Activated B cell treated with CpG ODN at 0.5 μM for 24 hours (primary cell): Measurements from ENCODE around the gene TRIM2. TPM values are rescaled to one million over a fixed set of nuclear protein-coding genes. Genes with fewer than 3 reads are reported as not detected.

Experiments
- ATAC-seq: fragments of 200-7000 bp; cut with Tn5 transposase; one replicate; pipeline ENCODE4 v1.10.0; 2021; ENCODE audit warnings: low read depth, mild to moderate bottlenecking, moderate library complexity
- CTCF ChIA-PET: fragments of 350-600 bp; sonication (Branson Sonifier 250); formaldehyde crosslinking; loops from one replicate; lab custom pipeline; 2021; ENCODE audit warnings: antibody characterized with exemption; lab: Charles Lee
- POLR2A ChIA-PET: fragments of 350-600 bp; sonication (Branson Sonifier 250); formaldehyde crosslinking; loops from one replicate; lab custom pipeline; 2021; ENCODE audit warnings: antibody characterized with exemption; lab: Charles Lee
- DNase-seq: peaks from one replicate; pipeline ENCODE4 v3.0.0; 2022
- H3K27ac Mint-ChIP-seq: one replicate; pipeline ENCODE4 v1.8.0; 2020; ENCODE audit warnings: mixed read lengths
- H3K27me3 Mint-ChIP-seq: one replicate; pipeline ENCODE4 v1.8.0; 2021; ENCODE audit warnings: mixed read lengths
- H3K36me3 Mint-ChIP-seq: one replicate; pipeline ENCODE4 v1.8.0; 2021; ENCODE audit warnings: low read depth, mixed read lengths
- H3K4me1 Mint-ChIP-seq: one replicate; pipeline ENCODE4 v1.8.0; 2021; ENCODE audit warnings: mixed read lengths
- H3K4me3 Mint-ChIP-seq: one replicate; pipeline ENCODE4 v1.8.0; 2020; ENCODE audit warnings: mild to moderate bottlenecking, mixed read lengths
- H3K9me3 Mint-ChIP-seq: one replicate; pipeline ENCODE4 v1.8.0; 2020; ENCODE audit warnings: mixed read lengths
- intact Hi-C: fragments of 100-400 bp; cut with micrococcal nuclease; formaldehyde crosslinking; loops from one replicate; pipeline ENCODE4 v1.15.1; 2024
- total RNA-seq: library from RNA; stranded (reverse); gene quantifications from 2 replicates; pipeline ENCODE4 v1.2.3, GENCODE V29; 2022
- TF ChIP-seq, protein P1 (sequence below): fragments of 200-600 bp; IDR thresholded peaks from one replicate; pipeline ENCODE4 v1.8.0; 2022; ENCODE audit warnings: antibody characterized with exemption, mild to moderate bottlenecking

TRIM2 gene
- total RNA-seq, 1 donor from 2014 or later, result 5.1 TPM

DNA sequence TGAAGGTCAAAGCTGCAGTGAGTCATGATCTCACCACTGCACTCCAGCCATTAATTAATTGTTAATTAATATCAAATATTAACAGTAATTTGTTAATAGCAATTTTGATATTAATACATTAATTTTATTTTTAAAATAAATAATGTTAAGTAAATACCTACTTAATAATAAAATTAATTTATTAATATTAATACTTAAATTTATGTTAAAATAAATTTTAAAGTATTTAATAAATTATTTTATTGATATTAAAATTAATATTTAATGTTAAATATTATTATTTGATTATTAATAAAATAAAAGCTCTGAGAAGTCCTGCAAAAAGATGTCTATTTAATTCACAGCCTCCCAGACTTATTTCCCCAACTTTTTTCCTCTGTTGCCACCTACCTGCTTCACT is 25.1 kb upstream of the TRIM2 start:
- peaks cover 5% of the 10 kb centered on the region for H3K27me3 Mint-ChIP-seq
- ChIA-PET POLR2A (no interaction called here), CTCF (interaction anchor here (1.1 kb wide), 1 partner anchor 12 kb away, joined by 3 read pairs; no protein-coding TSS in a partner anchor)
- ATAC-seq (no peak), DNase-seq (no peak)
- no peaks in the 10 kb centered on the region for H3K4me1 Mint-ChIP-seq
- H3K27ac Mint-ChIP-seq, result no peak overlapping the region
- intact Hi-C loops, result no loop called here
- no peaks in the 10 kb centered on the region for H3K9me3 Mint-ChIP-seq
- H3K36me3 Mint-ChIP-seq, result no peaks in the 10 kb centered on the region
- TF ChIP-seq, protein P1, sequence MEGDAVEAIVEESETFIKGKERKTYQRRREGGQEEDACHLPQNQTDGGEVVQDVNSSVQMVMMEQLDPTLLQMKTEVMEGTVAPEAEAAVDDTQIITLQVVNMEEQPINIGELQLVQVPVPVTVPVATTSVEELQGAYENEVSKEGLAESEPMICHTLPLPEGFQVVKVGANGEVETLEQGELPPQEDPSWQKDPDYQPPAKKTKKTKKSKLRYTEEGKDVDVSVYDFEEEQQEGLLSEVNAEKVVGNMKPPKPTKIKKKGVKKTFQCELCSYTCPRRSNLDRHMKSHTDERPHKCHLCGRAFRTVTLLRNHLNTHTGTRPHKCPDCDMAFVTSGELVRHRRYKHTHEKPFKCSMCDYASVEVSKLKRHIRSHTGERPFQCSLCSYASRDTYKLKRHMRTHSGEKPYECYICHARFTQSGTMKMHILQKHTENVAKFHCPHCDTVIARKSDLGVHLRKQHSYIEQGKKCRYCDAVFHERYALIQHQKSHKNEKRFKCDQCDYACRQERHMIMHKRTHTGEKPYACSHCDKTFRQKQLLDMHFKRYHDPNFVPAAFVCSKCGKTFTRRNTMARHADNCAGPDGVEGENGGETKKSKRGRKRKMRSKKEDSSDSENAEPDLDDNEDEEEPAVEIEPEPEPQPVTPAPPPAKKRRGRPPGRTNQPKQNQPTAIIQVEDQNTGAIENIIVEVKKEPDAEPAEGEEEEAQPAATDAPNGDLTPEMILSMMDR, result no peak
- no peak overlapping the region for H3K4me3 Mint-ChIP-seq

DNA sequence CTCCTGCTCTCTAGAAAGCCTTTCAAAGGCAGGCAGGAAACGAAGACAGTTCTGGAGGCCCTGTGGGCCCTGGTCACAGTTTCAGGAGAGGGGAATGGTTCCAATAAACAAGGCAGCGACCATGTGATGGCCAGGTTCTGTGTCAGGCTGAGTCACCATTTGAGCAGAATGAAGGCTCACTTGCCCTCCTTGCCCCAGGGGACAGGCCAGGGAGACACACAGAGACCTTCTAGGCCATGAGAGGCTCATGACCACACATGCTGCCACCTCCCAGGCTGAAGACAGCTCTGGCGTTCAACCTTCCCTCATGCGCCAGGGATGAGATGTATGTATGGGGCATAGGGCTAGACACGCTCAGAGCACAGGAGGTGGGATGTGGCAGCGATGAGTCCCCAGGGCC is 22.9 kb upstream of the TRIM2 start:
- POLR2A ChIA-PET, result no interaction called here
- ATAC-seq (no peak), DNase-seq (no peak)
- no peaks in the 10 kb centered on the region for H3K36me3 Mint-ChIP-seq
- CTCF ChIA-PET, result no interaction called here
- peaks cover 5% of the 10 kb centered on the region for H3K27me3 Mint-ChIP-seq
- TF ChIP-seq, protein P1, result no peak
- H3K27ac Mint-ChIP-seq, result no peak overlapping the region
- no peaks in the 10 kb centered on the region for H3K9me3 Mint-ChIP-seq
- intact Hi-C loops, result no loop called here
- no peak overlapping the region for H3K4me3 Mint-ChIP-seq
- H3K4me1 Mint-ChIP-seq, result no peaks in the 10 kb centered on the region

DNA sequence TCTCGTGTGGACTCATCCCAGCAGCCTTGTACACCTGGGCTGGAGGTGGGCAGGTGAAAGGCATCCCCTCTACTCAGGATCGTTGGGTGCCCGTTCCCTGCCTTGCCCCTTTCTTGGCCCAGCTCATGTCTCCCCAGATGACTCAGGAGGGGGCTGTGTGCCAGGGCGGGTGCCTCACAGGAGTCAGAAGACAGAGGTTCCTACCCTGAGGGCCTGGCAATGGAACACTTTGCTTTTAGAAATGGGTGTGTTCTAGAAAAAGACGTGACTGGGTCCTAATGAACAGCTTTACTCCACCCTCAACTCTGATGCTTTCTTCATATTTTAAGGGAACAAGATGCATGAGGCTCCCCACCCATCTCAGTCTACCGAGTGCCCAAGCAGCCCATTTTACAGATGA is 22.5 kb upstream of the TRIM2 start:
- ChIA-PET CTCF (no interaction called here), POLR2A (no interaction called here)
- H3K9me3 Mint-ChIP-seq, result no peaks in the 10 kb centered on the region
- peaks cover 5% of the 10 kb centered on the region for H3K27me3 Mint-ChIP-seq
- H3K36me3 Mint-ChIP-seq, result no peaks in the 10 kb centered on the region
- TF ChIP-seq, protein P1, result no peak
- intact Hi-C loops, result no loop called here
- H3K4me3 Mint-ChIP-seq, result no peak overlapping the region
- DNase-seq (no peak), ATAC-seq (no peak)
- H3K4me1 Mint-ChIP-seq, result no peaks in the 10 kb centered on the region
- H3K27ac Mint-ChIP-seq, result no peak overlapping the region

DNA sequence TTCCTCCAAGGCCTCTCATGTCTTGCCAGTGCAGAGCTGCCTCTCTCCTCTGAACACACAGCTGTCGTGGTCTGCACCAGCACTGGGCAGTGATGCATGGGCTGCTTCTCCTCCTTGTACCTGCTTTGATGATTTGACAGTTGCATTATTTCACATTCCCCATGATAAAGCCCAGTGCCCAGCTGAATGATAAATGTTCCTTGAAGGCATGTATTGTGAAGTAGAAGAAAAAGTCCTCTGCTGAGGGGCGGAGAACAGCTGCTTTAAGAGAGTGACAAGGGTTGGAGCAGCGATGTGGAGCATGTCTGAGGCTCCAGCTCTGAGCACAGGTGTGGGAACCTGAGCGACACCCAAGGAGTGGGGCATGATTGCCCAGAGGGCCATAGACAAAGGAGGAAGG is 21.1 kb upstream of the TRIM2 start:
- POLR2A ChIA-PET, result no interaction called here
- Mint-ChIP-seq H3K9me3 (no peaks in the 10 kb centered on the region), H3K36me3 (no peaks in the 10 kb centered on the region), H3K27me3 (no peaks in the 10 kb centered on the region), H3K4me1 (no peaks in the 10 kb centered on the region), H3K27ac (no peak overlapping the region), H3K4me3 (no peak overlapping the region)
- intact Hi-C loops, result no loop called here
- CTCF ChIA-PET, result no interaction called here
- DNase-seq (no peak), ATAC-seq (no peak)
- TF ChIP-seq, protein P1, result no peak

DNA sequence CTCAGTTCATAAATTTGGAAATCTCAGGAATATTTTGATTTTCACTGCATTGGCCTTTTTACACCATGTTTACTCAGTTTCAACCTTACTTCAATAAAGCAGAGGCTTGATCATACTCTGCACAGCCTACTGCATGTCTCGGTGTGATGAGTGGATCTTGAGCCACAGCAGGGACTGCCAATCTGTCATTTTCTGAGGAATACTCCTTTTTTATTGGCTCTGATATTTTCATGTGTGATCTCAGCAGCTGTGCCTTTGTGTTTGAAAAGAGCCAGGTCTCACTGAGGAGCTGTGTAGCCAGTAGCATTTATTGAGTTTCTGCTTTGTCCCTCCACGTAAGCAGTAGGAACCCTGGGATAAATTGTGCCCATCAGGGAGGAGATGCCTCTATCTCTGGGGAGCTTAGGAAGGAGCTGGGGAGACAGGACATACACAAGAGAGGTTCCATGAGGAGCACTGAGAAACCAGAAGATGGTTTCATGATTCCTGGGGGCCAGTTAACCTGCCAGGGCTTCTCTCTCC is 18.9 kb upstream of the TRIM2 start:
- DNase-seq, result no peak
- Mint-ChIP-seq H3K4me1 (no peaks in the 10 kb centered on the region), H3K4me3 (no peak overlapping the region), H3K9me3 (no peaks in the 10 kb centered on the region), H3K36me3 (no peaks in the 10 kb centered on the region), H3K27me3 (peaks cover 3% of the 10 kb centered on the region), H3K27ac (no peak overlapping the region)
- intact Hi-C loops, result no loop called here
- ChIA-PET CTCF (no interaction called here), POLR2A (no interaction called here)
- TF ChIP-seq, protein P1, result no peak
- ATAC-seq, result no peak
